Activated naive CD4-positive, alpha-beta T cell treated with anti-CD3 and anti-CD28 coated beads for 36 hours (primary cell): ENCODE measurements around the gene POMGNT2. TPM values are rescaled to one million over a fixed set of nuclear protein-coding genes. Genes with fewer than 3 reads are reported as not detected.

Experiments used
- CTCF ChIA-PET: fragments of 350-600 bp; sonication (Branson Sonifier 250); formaldehyde crosslinking; loops from one replicate; lab custom pipeline; 2021; ENCODE audit warnings: antibody characterized with exemption; lab: Charles Lee
- DNase-seq: peaks from one replicate; pipeline ENCODE4 v3.0.0-alpha.2; 2020
- H3K27ac Mint-ChIP-seq: one replicate; pipeline ENCODE4 v1.8.0; 2021; ENCODE audit warnings: mild to moderate bottlenecking, mixed read lengths
- H3K27me3 Mint-ChIP-seq: one replicate; pipeline ENCODE4 v1.8.0; 2021; ENCODE audit warnings: low read depth, mixed read lengths
- H3K36me3 Mint-ChIP-seq: one replicate; pipeline ENCODE4 v1.8.0; 2021; ENCODE audit warnings: low read depth, mixed read lengths
- H3K4me1 Mint-ChIP-seq: one replicate; pipeline ENCODE4 v1.8.0; 2021; ENCODE audit warnings: low read depth, mixed read lengths
- H3K4me3 Mint-ChIP-seq: one replicate; pipeline ENCODE4 v1.8.0; 2021; ENCODE audit warnings: mild to moderate bottlenecking, moderate library complexity, mixed read lengths
- H3K9me3 Mint-ChIP-seq: one replicate; pipeline ENCODE4 v1.8.0; 2021; ENCODE audit warnings: mixed read lengths
- intact Hi-C: fragments of 100-400 bp; cut with micrococcal nuclease; formaldehyde crosslinking; loops from one replicate; pipeline ENCODE4 v1.15.1; 2023
- total RNA-seq, 2 experiments: library from RNA; stranded (reverse); gene quantifications; one replicate each; pipeline ENCODE4 v1.2.3, GENCODE V29; 2021

POMGNT2 gene
- total RNA-seq, 2 experiments from 2014 or later, result 7.6 to 8.0 TPM

- H3K9me3 Mint-ChIP-seq, result peaks cover 2% of the 10 kb centered on the region
- CTCF ChIA-PET, result no interaction called here
- no peaks in the 10 kb centered on the region for H3K27me3 Mint-ChIP-seq
- no peak for DNase-seq
- H3K36me3 Mint-ChIP-seq, result no peaks in the 10 kb centered on the region
- no peak overlapping the region for H3K27ac Mint-ChIP-seq
- H3K4me1 Mint-ChIP-seq, result no peaks in the 10 kb centered on the region
- intact Hi-C loops, result no loop called here
- no peak overlapping the region for H3K4me3 Mint-ChIP-seq
These were observed 22.6 kb upstream of the POMGNT2 start for GRCh38 chr3:43128464-43128863.

DNA sequence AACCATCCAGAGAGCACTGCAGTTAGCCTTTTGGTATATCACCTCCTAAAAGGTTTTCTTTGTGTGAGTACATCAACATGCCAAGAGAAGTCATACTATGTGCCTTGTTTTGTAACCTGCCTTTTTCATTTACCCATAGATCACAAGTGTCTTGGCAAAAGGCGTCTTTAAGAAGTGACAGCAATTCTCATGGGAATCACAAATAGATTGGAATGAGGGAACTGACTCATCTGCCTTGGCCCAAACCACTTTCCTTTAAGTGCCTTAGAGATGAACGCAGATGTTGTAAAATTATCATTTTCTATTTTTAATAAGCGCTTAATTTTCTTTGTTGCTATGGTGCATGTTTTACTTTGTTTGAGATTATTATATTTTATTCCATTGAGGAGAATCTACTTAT is 20.7 kb upstream of the POMGNT2 start:
- Mint-ChIP-seq H3K36me3 (no peaks in the 10 kb centered on the region), H3K4me1 (no peaks in the 10 kb centered on the region), H3K27ac (no peak overlapping the region), H3K27me3 (no peaks in the 10 kb centered on the region), H3K4me3 (no peak overlapping the region), H3K9me3 (peaks cover 3% of the 10 kb centered on the region)
- intact Hi-C loops, result no loop called here
- no peak for DNase-seq
- CTCF ChIA-PET, result no interaction called here

DNA sequence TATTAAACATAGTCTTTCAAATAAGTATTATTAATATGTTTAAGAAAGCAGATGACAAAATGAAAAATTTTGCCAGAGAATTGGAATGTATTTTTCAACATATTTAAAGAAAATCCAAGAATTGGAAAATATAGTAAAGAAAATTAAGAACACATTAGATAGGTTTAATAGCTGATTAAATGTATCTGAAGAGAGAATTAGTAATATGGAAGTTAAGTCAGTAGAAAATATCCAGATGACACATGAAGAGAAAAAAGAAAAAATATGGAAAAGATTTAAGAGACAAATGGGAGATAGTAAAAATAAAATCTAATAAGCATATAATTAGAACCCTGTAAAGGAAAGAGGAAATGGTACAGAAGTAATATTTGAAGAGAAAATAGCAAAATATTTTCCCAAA is 18.0 kb upstream of the POMGNT2 start:
- no peaks in the 10 kb centered on the region for H3K27me3 Mint-ChIP-seq
- H3K27ac Mint-ChIP-seq, result no peak overlapping the region
- no peaks in the 10 kb centered on the region for H3K36me3 Mint-ChIP-seq
- no peak overlapping the region for H3K4me3 Mint-ChIP-seq
- CTCF ChIA-PET, result no interaction called here
- H3K4me1 Mint-ChIP-seq, result peaks cover 4% of the 10 kb centered on the region
- peaks cover 3% of the 10 kb centered on the region for H3K9me3 Mint-ChIP-seq
- DNase-seq, result no peak
- intact Hi-C loops, result no loop called here

- peaks cover 3% of the 10 kb centered on the region for H3K9me3 Mint-ChIP-seq
- DNase-seq, result no peak
- H3K27me3 Mint-ChIP-seq, result no peaks in the 10 kb centered on the region
- CTCF ChIA-PET, result interaction anchor here (0.7 to 1.1 kb wide), 3 partner anchors 11 to 322 kb away, joined by 3 to 7 read pairs (median 4); no protein-coding TSS in a partner anchor
- no peak overlapping the region for H3K4me3 Mint-ChIP-seq
- intact Hi-C loops, result no loop called here
- peaks cover 4% of the 10 kb centered on the region for H3K4me1 Mint-ChIP-seq
- no peaks in the 10 kb centered on the region for H3K36me3 Mint-ChIP-seq
- H3K27ac Mint-ChIP-seq, result no peak overlapping the region
These were observed 15.1 kb upstream of the POMGNT2 start for GRCh38 chr3:43120937-43121336.

DNA sequence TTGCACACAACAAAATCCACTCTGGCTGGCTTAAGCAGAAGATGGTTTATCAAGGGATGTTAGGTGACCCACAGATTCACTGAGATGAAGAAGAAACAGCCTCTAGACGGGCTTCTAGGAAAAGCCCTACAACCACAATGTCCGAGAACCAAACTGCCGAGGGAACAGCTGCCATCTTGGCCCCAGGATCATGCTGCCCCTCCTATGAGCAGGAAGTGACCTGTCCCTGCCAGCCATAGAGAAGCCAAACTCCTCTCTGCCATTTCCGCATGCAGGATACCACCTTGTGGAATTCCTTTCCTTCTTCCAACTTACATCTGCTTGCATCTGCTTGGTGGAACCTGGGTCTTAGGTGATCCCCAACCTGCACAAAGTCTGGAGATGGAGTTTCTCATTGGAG is 11.4 kb upstream of the POMGNT2 start:
- CTCF ChIA-PET, result no interaction called here
- H3K36me3 Mint-ChIP-seq, result no peaks in the 10 kb centered on the region

GRCh38 chr3:43113671-43114070 is 7.8 kb upstream of the POMGNT2 start:
- no peaks in the 10 kb centered on the region for H3K36me3 Mint-ChIP-seq
- no peak for DNase-seq
- H3K4me3 Mint-ChIP-seq, result no peak overlapping the region
- intact Hi-C loops, result no loop called here
- H3K27ac Mint-ChIP-seq, result no peak overlapping the region
- H3K4me1 Mint-ChIP-seq, result no peaks in the 10 kb centered on the region
- no peaks in the 10 kb centered on the region for H3K27me3 Mint-ChIP-seq
- no peaks in the 10 kb centered on the region for H3K9me3 Mint-ChIP-seq
- CTCF ChIA-PET, result interaction anchor here (0.8 to 1.5 kb wide), 2 partner anchors 49 to 151 kb away, joined by 3 to 7 read pairs; no protein-coding TSS in a partner anchor

More for the DNA sequence above, 11.4 kb upstream of the POMGNT2 start:
- Mint-ChIP-seq H3K27me3 (no peaks in the 10 kb centered on the region), H3K9me3 (no peaks in the 10 kb centered on the region), H3K27ac (no peak overlapping the region), H3K4me1 (peaks cover 4% of the 10 kb centered on the region), H3K4me3 (no peak overlapping the region)
- intact Hi-C loops, result no loop called here
- no peak for DNase-seq

DNA sequence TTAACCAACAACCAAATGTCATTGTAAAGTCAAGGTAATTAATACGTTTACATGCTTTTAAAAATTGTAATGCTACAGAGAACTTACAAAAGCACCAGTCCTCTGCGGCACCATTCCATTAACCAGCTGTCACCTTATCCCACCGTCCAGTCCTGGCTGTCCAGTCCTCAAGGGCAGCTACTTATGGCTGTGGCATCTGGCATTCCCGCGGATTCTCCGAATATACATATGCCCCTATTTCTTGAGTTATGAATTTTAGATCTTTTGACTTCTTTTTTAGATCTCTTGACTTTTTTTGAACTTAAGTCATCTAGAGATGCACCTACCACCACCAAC is 382 bp upstream of the POMGNT2 start:
- Mint-ChIP-seq H3K27ac (no peak overlapping the region), H3K4me3 (peak overlapping the region; percentile 77), H3K36me3 (no peaks in the 10 kb centered on the region), H3K27me3 (no peaks in the 10 kb centered on the region), H3K9me3 (no peaks in the 10 kb centered on the region), H3K4me1 (peaks cover 20% of the 10 kb centered on the region)
- CTCF ChIA-PET, result interaction anchor here (2.7 kb wide), 1 partner anchor 145 kb away, joined by 15 read pairs; no protein-coding TSS in a partner anchor
- no peak for DNase-seq
- intact Hi-C loops, result loop anchor here (10.0 kb wide), 1 partner anchor 301 kb away; the partner anchor contains the start of genes ACKR2 and HIGD1A

- peak; percentile 22 for DNase-seq
- Mint-ChIP-seq H3K36me3 (no peaks in the 10 kb centered on the region), H3K4me3 (peak overlapping the region; percentile 77), H3K9me3 (no peaks in the 10 kb centered on the region), H3K4me1 (peaks cover 23% of the 10 kb centered on the region), H3K27ac (no peak overlapping the region), H3K27me3 (no peaks in the 10 kb centered on the region)
- intact Hi-C loops, result loop anchor here (10.0 kb wide), 1 partner anchor 300 kb away; the partner anchor contains the start of genes ACKR2 and HIGD1A
- CTCF ChIA-PET, result interaction anchor here (0.6 to 2.7 kb wide), 3 partner anchors 141 to 149 kb away, joined by 3 to 15 read pairs (median 3); no protein-coding TSS in a partner anchor
These were observed 951 bp downstream of the POMGNT2 start for GRCh38 chr3:43104660-43105595.

DNA sequence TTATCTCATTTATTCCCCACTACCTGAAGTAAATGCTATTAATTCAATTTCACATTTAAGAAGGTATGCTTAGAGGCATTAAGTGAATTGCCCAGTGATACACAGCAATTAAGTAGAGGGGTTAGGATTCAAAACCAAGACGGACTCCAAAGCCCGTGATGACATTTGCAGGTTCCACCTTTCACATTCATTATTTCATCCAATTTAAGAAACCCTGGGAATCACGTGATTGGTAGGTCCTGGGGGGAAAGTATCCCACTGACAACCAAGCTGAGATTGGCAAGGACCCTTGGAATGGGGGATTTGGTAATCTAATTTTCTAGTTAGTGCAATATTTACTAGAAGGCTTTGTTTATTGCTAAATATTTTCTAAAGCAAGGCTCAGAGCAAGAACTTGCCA is 1.8 kb downstream of the POMGNT2 start:
- H3K4me1 Mint-ChIP-seq, result peaks cover 23% of the 10 kb centered on the region
- H3K9me3 Mint-ChIP-seq, result no peaks in the 10 kb centered on the region
- H3K4me3 Mint-ChIP-seq, result peak overlapping the region; percentile 77
- H3K36me3 Mint-ChIP-seq, result no peaks in the 10 kb centered on the region
- CTCF ChIA-PET, result interaction anchor here (2.7 kb wide), 1 partner anchor 142 kb away, joined by 15 read pairs; no protein-coding TSS in a partner anchor
- H3K27me3 Mint-ChIP-seq, result no peaks in the 10 kb centered on the region
- H3K27ac Mint-ChIP-seq, result no peak overlapping the region
- intact Hi-C loops, result loop anchor here (10.0 kb wide), 1 partner anchor 299 kb away; the partner anchor contains the start of genes ACKR2 and HIGD1A
- no peak for DNase-seq

DNA sequence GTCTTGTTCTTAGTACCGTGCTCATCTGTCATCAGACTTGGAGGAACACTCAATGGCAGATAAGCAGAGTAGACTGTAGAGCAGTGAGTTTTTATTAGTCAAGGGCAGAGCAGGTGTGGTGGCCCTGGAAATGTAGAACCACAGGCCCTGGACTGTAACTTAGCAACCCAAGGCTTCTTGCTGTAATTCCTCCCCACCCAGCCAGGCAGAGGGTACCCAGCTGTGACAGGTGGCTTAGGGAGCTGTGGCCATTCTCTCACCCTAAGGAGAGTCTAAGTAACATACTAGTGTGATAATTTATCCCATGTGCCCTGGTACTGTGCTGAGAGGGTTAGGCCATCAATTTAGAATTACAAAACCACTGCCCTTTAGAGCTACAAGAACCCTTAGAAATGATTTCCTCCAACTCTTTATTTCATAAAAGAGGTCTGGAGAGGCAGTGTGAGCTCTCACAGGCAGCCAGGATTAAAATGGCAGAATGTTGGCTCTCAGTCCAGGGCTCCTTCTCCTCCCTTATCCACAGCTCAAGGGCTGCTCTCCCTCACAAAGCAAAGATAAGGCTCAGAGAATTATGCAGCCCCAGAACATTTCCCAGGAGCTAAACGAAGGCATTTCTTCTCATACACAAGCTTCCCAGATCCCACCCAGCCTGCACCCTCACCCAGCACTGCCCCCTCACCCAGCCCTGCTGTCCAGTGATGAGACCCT is 3.0 kb downstream of the POMGNT2 start:
- Mint-ChIP-seq H3K27ac (no peak overlapping the region), H3K4me3 (no peak overlapping the region), H3K27me3 (no peaks in the 10 kb centered on the region), H3K36me3 (no peaks in the 10 kb centered on the region), H3K4me1 (peaks cover 24% of the 10 kb centered on the region), H3K9me3 (no peaks in the 10 kb centered on the region)
- intact Hi-C loops, result loop anchor here (10.0 kb wide), 1 partner anchor 298 kb away; the partner anchor contains the start of genes ACKR2 and HIGD1A
- no peak for DNase-seq
- CTCF ChIA-PET, result interaction anchor here (1.0 to 1.8 kb wide), 3 partner anchors 17 to 141 kb away, joined by 4 to 5 read pairs (median 5); no protein-coding TSS in a partner anchor

DNA sequence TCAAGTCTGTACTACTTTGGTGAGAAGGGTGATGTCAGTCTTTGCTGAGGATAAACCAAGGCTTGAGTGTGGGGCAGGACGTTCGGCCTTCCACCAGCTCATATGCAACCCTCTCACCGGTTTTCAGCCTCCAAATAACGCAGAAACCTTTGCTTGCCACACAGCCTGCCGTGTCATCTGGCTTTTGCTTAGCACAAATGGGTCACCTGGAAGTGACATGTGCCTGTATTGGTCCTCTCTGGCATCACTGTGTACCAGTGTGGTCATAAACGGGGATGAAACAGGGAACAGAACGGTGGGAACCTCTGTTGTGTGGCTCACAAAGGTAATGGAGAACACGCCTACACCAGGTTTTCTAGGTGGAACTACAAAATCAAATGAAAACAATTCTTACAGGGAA is 7.1 kb downstream of the POMGNT2 start:
- Mint-ChIP-seq H3K27me3 (no peaks in the 10 kb centered on the region), H3K27ac (no peak overlapping the region), H3K4me3 (no peak overlapping the region), H3K36me3 (no peaks in the 10 kb centered on the region), H3K4me1 (peaks cover 12% of the 10 kb centered on the region), H3K9me3 (no peaks in the 10 kb centered on the region)
- DNase-seq, result no peak
- intact Hi-C loops, result no loop called here
- CTCF ChIA-PET, result no interaction called here

- intact Hi-C loops, result no loop called here
- no peaks in the 10 kb centered on the region for H3K9me3 Mint-ChIP-seq
- H3K27ac Mint-ChIP-seq, result no peak overlapping the region
- no peak overlapping the region for H3K4me3 Mint-ChIP-seq
- peaks cover 7% of the 10 kb centered on the region for H3K4me1 Mint-ChIP-seq
- CTCF ChIA-PET, result no interaction called here
- H3K27me3 Mint-ChIP-seq, result no peaks in the 10 kb centered on the region
- H3K36me3 Mint-ChIP-seq, result no peaks in the 10 kb centered on the region
- DNase-seq, result no peak
These were observed 8.3 kb downstream of the POMGNT2 start for GRCh38 chr3:43097400-43098080.
